H54 (cell line): ENCODE data around the gene UGT1A7.

ENCODE experiments used
- DNase-seq: peaks from one replicate; pipeline ENCODE4 v3.0.0; 2011; ENCODE audit warnings: low spot score, mixed read lengths; ENCODE audit not compliant: insufficient read length
- FAIRE-seq: peaks from 3 replicates; lab custom pipeline; 2011; peaks lifted over from hg19 to GRCh38; lab: Jason Lieb, UNC
- POLR2A ChIP-seq: IDR thresholded peaks from 2 replicates; pipeline ENCODE4 v1.6.1; 2011; ENCODE audit warnings: low read depth, mild to moderate bottlenecking, low read length

The UGT1A7 gene

GRCh38 chr2:233671290-233672161 is 10.2 kb upstream of the UGT1A7 start, which contains the start of gene UGT1A9:
TSS of gene UGT1A9 (plus strand) at chr2:233671898. CDS start at chr2:233671935, 37 bp downstream.
- TF ChIP-seq POLR2A: no peak
- no peak for DNase-seq
- no peak for FAIRE-seq

DNA sequence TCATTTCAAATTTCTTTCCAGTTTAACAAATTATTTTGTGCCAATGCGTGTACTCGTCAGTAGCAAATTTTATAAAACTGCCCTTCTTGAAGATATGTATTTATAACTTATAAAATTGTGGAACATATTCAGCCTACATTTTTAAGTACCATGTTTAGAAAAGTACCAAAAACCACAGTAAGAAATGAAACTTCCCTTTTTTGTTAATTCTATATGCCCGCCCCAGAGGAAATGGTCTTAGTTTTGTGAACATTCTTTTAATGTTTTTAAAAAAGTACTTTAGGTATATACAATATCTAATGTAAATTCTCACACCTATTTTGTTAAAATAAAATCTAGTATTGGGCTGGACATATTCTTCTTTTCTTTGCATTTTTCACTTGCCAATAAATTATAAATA is 8.8 kb upstream of the UGT1A7 start:
- no peak for TF ChIP-seq POLR2A
- DNase-seq (no peak), FAIRE-seq (no peak)

DNA sequence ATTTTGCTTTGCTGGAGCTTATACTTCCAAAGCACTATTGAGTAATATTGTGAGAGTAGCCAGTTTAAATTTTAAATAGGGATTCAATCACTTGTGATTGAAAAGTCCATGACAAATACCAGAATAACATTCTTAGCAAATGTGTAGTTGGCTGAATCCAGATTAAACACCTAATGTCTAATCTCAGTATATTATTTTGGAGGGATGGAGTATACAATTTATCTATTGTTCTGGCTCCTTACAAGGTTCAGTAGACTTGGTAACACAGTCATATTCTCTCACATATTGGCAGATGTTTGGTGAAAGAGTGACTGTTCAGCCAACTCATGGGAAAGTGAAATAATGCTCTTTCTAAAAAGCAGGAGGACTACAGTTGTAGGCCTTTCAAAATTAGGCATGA is 7.8 kb upstream of the UGT1A7 start:
- no peak for TF ChIP-seq POLR2A
- FAIRE-seq (peak; percentile 6), DNase-seq (no peak)

DNA sequence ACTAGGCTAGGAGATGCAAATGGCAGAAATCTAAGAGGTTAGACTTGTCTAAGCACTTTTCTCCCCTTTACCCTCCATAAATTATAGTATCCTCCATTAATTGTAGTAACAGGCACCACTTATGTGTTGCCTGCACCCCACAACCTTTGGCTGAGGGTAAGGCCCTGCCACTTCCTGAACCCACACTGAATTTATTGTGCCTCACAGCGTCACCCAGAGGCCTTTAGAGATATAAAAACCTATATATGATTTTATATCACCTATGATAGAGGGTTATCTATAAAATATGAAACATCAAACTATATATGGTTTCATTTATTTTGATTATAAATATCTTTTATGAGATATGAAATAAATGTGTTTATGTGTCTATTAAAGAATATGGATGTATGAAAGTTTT is 7.4 kb upstream of the UGT1A7 start:
- no peak for TF ChIP-seq POLR2A
- DNase-seq: no peak
- FAIRE-seq: no peak

GRCh38 chr2:233674995-233675394 is 6.7 kb upstream of the UGT1A7 start:
- no peak for DNase-seq
- TF ChIP-seq POLR2A: no peak
- no peak for FAIRE-seq

- no peak for TF ChIP-seq POLR2A
- FAIRE-seq (peak; percentile 15), DNase-seq (no peak)
Observed at GRCh38 chr2:233676046-233676445, 5.7 kb upstream of the UGT1A7 start.

DNA sequence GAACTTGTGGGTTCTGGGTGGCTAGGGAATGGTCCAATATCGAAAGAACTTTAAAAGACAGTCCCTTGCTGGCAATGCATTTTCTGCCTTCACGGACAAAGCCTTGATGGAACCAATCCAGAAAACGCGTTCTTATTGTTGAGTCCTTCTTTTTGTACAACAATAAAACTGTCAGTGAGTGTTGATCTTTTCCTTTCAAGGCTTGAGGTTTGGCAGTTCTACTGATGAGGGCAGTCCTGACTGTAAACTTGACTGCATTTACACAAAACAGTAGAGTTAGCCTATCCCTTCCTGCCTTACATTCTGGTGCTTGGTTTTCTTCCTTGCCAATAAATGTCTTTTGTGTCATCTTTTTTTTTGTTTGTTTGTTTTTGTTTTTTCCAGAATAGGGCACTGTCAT is 2.5 kb upstream of the UGT1A7 start:
- no peak for TF ChIP-seq POLR2A
- DNase-seq: no peak
- FAIRE-seq: no peak

GRCh38 chr2:233680361-233681045 is 1.2 kb upstream of the UGT1A7 start:
- TF ChIP-seq POLR2A: no peak
- FAIRE-seq (no peak), DNase-seq (no peak)

DNA sequence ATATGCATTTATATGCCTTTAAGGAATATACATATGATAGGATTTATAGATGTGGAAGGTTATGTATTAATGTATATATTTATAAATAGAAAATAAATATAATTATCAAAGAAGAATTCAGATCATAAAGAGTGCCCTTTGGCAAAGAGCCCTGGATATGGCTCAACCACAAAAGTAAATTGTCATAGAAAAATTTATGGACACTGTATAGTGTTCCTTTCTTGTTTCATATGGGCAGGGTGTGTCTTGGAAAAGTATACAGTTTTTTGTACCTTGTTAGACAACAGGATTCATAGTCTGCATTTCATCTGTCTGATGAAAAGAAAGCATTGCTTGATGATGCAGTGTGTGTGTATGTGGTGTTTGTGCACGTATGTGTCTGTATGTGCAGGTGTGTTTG is 2.9 kb downstream of the UGT1A7 start:
- FAIRE-seq (no peak), DNase-seq (no peak)
- no peak for TF ChIP-seq POLR2A

DNA sequence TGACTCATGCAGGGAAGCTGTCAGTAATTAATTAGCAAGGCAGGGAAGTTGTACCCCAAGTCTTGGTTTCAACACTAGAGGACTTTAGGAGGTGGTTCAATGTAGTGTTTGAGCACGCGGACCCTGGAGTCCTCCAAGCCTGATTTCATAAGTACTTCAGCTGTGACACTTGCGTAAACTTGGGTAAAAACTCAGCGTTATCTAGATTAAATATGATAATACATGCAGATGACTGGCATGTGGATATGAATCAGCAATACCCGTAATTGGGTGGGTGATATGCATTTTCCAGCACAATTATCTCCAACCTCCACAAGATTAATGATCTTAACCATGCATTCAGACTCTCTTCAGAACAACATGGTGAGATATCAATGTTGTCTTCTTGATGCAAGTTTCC is 5.2 kb downstream of the UGT1A7 start:
- DNase-seq (no peak), FAIRE-seq (no peak)
- TF ChIP-seq POLR2A: no peak

GRCh38 chr2:233688341-233688740 is 6.6 kb downstream of the UGT1A7 start:
- no peak for FAIRE-seq
- DNase-seq: no peak
- no peak for TF ChIP-seq POLR2A

- DNase-seq (no peak), FAIRE-seq (no peak)
- no peak for TF ChIP-seq POLR2A
Observed at GRCh38 chr2:233689031-233689430, 7.3 kb downstream of the UGT1A7 start.

- TF ChIP-seq POLR2A: no peak
- DNase-seq (no peak), FAIRE-seq (no peak)
Observed at GRCh38 chr2:233689501-233689900, 7.8 kb downstream of the UGT1A7 start.

- FAIRE-seq: no peak
- TF ChIP-seq POLR2A: no peak
- no peak for DNase-seq
Observed at GRCh38 chr2:233690444-233690843, 8.7 kb downstream of the UGT1A7 start.
